RWPE1 (cell line): Measurements from ENCODE around the gene DCAF17.
"Not testable (repeated sequence)": the region's sequence is repeated elsewhere in the genome, so short reads cannot be mapped to it uniquely, and the experiment has no call there.

ENCODE experiments used
- CTCF ChIA-PET: fragments of 350-600 bp; sonication (Branson Sonifier 250); formaldehyde crosslinking; extraction: SDS; loops from one replicate; lab custom pipeline; 2021; lab: Yijun Ruan, JAX
- POLR2A ChIA-PET: fragments of 400-600 bp; formaldehyde crosslinking; extraction: SDS; loops from one replicate; lab custom pipeline; 2020; ENCODE audit warnings: antibody characterized with exemption; ENCODE audit not compliant: low non-redundant PET; lab: Yijun Ruan, JAX
- DNase-seq: peaks from one replicate; pipeline ENCODE4 v3.0.0; 2012; ENCODE audit warnings: low spot score
- H3K27ac ChIP-seq: fragments of 450-650 bp; 2 replicates; pipeline ENCODE4 v1.5.1; 2017
- CTCF ChIP-seq: fragments of 450-650 bp; conservative IDR thresholded peaks from 2 replicates; pipeline ENCODE4 v1.5.1; 2017; ENCODE audit warnings: low read depth, mild to moderate bottlenecking

Gene DCAF17

GRCh38 chr2:171411791-171412483 lies 22.1 kb upstream of the DCAF17 start:
- DNase-seq = no peak
- no peak for TF ChIP-seq CTCF
- no peak overlapping the region for H3K27ac ChIP-seq
- ChIA-PET POLR2A (no interaction called here), CTCF (no interaction called here)

DNA sequence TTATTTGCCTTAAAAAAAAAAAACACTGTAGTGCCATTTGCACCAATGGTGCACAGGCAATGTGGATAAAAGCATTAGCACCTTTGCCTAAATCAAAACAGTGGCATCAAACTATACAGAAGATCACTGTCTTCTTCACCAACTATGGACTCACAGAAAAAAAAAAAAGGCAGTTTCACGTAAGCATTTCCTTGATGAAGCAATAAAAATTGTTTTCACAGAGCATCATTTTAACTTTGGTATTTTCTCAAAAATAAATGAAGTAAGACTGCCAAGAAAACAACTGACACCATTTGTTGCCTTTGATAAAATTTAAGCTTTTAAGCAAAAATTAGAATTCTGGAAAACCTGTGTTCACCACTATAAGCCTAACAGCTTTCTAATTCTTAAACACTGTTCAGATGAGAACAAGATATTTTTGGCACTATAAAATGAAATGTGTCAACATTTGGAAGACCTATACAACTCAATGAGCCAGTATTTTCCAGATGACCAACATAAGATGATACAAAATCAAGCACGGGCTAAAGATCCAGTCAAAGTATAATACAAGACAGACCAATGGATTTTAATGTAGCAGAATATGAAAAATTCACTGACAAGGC lies 21.4 kb upstream of the DCAF17 start:
- no peak for DNase-seq
- no peak overlapping the region for H3K27ac ChIP-seq
- CTCF ChIA-PET = interaction anchor here (0.8 kb wide), 1 partner anchor 446 kb away, joined by 8 read pairs; no protein-coding TSS in a partner anchor
- no peak for TF ChIP-seq CTCF
- POLR2A ChIA-PET = no interaction called here

DNA sequence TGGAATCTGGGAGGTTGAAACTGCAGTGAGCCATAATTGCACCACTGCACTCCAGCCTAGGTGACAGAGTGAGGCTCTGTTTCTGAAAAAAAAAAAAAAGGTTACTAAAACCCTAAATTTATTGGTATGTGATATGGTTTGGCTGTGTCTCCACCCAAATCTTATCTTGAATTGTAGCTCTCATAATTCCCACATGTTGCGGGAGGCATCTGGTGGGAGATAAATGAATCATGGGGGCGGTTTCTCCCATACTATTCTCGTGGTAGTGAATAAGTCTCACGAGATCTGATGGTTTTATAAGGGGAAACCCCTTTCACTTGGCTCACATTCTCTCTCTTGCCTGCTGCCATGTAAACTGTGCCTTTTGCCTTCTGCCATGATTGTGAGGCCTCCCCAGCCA lies 19.4 kb upstream of the DCAF17 start:
- CTCF ChIA-PET, DNase-seq, H3K27ac ChIP-seq, POLR2A ChIA-PET: not testable (repeated sequence)

- H3K27ac ChIP-seq = no peak overlapping the region
- POLR2A ChIA-PET = no interaction called here
- TF ChIP-seq CTCF = peak; percentile 90
- CTCF ChIA-PET = interaction anchor here (0.5 to 1.6 kb wide), 11 partner anchors 12 to 487 kb away, joined by 3 to 7 read pairs (median 4); partner anchors contain the start of gene GORASP2
- DNase-seq = peak; percentile 79
Observed at GRCh38 chr2:171416009-171416926, 17.8 kb upstream of the DCAF17 start.

- DNase-seq = no peak
- TF ChIP-seq CTCF = no peak
- H3K27ac ChIP-seq = no peak overlapping the region
- ChIA-PET CTCF (no interaction called here), POLR2A (no interaction called here)
Observed at GRCh38 chr2:171419333-171419732, 14.7 kb upstream of the DCAF17 start.

DNA sequence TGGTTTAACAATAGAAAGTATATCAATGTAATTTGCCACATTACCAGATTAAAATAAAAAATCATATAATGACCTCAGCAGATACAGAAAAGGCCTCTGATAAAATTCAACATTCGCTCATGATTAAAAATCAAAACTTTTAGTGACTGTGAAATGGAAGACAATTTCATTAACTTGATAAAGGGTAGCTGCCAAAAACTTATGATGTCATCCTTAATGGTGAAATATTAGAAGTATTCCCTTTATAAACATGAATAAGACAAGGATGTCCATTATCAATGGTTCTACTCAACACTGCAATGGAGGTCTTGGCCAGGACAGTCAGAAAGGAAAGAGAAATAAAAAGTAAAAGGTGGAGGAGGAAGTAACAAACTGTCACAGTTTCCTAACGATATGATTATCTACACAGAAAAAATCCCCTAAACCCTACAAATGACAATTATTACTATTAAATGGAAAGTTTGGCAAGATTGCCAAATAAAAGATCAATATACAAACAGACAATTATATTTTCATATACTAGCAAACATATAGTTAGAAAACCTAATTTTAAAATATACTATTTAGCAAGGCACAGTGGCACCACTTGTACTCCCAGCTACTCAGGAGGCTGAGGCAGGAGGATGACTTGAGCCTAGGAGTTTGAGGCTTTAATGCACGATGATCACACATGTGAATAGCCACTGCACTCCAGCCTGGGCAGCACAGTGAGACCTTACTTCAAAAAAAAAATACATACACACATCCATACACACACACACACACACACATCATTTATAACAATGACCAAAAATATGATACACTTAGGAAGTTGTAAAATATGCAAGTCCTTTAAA lies 13.1 kb upstream of the DCAF17 start:
- H3K27ac ChIP-seq = no peak overlapping the region
- CTCF ChIA-PET = no interaction called here
- POLR2A ChIA-PET = no interaction called here

DNA sequence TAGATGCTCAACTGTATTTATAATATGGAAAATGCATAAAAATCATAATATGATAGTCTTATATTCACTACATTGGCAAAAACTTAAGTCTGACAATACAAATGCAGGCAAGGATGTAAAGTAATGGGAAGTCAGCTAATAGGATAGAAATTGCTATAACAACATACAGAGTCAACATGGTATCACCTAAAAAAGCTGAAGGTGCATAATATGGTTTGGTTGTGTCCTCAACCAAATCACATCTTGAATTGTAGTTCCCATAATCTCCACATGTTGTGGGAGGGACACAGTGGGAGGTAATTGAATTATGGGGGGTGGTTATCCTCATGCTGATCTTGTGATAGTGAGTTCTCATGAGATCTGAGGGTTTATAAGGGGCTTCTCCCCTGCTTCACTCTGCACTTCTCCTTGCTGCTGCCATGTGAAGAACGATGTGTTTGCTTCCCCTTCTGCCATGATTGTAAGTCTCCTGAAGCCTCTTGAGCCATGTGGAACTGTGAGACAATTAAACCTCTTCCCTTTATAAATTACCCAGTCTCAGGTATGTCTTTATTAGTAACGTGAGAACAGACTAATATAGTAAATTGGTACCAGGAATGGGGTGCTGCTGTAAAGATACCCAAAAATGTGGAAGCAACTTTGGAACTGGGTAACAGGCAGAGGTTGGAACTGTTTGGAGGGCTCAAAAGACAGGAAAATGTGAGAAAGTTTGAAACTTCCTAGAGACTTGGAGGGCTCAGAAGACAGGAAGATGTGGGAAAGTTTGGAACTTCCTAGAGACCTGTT lies 11.1 kb upstream of the DCAF17 start:
- H3K27ac ChIP-seq, POLR2A ChIA-PET, DNase-seq, CTCF ChIA-PET: not testable (repeated sequence)

More for the DNA sequence above, 13.1 kb upstream of the DCAF17 start:
- no peak for DNase-seq
- no peak for TF ChIP-seq CTCF
